ENCODE results near the gene CCDC73. TPM values are rescaled to one million over a fixed set of nuclear protein-coding genes. Genes with fewer than 3 reads are reported as not detected.
"Not testable (repeated sequence)": the region's sequence is repeated elsewhere in the genome, so short reads cannot be mapped to it uniquely, and the experiment has no call there.

The CCDC73 gene
- total RNA-seq, 6 experiments from 2014 or later = 0.18 to 0.44 (median 0.26) TPM

DNA sequence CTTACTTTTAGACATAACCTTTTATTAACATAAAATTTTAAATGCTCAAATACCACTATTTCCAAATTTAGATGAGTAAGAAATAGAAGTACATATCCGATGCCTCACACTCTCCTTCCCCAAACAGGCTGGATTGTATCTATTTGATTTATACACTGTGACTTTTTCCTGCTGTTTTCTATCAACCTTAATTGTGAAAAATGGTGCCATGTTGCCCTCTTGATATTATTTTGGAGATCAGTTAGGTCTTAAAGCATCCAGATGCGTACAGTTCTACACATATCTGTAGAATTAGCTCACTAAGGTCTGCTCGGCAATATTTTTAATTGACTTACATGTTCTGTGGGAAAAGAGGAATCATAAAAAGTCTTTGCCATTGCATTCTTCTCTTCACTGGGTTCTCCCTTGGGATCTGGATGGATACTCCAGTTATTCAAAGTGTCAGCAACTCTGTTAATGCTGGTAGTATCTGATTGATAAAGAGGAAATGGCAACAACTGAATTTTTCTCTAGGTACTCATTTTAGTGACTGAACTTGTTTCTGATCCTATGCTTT, 183.6 kb downstream of the CCDC73 start:
- ATAC-seq = no peak
- H3K27ac ChIP-seq = no peak overlapping the region
- H3K4me3 ChIP-seq = no peak overlapping the region
- DNase-seq = no peak
- WGBS (ENCODE audit: insufficient coverage, low coverage, low lambda C conversion rate, missing lambda C conversion rate) = 93% methylated on average over 3 of the region's 3 CpGs
- H3K27me3 ChIP-seq = no peaks in the 10 kb centered on the region
- H3K36me3 ChIP-seq = no peaks in the 10 kb centered on the region
- intact Hi-C loops (cut with DNase I) = no loop called here
- H3K4me1 ChIP-seq = no peaks in the 10 kb centered on the region
- TF ChIP-seq, protein P1, sequence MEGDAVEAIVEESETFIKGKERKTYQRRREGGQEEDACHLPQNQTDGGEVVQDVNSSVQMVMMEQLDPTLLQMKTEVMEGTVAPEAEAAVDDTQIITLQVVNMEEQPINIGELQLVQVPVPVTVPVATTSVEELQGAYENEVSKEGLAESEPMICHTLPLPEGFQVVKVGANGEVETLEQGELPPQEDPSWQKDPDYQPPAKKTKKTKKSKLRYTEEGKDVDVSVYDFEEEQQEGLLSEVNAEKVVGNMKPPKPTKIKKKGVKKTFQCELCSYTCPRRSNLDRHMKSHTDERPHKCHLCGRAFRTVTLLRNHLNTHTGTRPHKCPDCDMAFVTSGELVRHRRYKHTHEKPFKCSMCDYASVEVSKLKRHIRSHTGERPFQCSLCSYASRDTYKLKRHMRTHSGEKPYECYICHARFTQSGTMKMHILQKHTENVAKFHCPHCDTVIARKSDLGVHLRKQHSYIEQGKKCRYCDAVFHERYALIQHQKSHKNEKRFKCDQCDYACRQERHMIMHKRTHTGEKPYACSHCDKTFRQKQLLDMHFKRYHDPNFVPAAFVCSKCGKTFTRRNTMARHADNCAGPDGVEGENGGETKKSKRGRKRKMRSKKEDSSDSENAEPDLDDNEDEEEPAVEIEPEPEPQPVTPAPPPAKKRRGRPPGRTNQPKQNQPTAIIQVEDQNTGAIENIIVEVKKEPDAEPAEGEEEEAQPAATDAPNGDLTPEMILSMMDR (IDR thresholded peaks at IDR 0.05) = no peak
- no peak for TF ChIP-seq POLR2A (IDR thresholded peaks at IDR 0.05)
- no peaks in the 10 kb centered on the region for H3K9me3 ChIP-seq

DNA sequence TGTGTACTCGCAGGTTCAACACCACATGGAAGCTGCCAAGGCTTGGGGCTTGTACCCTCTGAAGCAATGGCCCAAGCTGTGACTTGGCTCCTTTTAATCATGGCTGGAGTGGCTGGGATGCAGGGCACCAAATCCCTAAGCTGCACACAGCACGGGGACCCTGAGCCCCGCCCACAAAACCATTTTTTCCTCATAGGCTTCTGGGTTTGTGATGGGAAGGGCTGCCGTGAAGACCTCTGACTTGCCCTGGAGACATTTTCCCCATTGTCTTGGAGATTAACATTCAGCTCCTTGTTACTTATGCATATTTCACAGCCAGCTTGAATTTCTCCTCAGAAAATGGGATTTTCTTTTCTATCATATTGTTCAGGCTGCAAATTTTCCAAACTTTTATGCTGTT, 185.6 kb downstream of the CCDC73 start:
- H3K9me3 ChIP-seq; DNase-seq; ATAC-seq; H3K4me1 ChIP-seq; intact Hi-C loops (cut with DNase I); H3K4me3 ChIP-seq; H3K27me3 ChIP-seq; H3K27ac ChIP-seq: not testable (repeated sequence)
- H3K36me3 ChIP-seq = peaks cover 0 to 10% (median 3%) of the 10 kb centered on the region in 4 donors
- no CpG with 5 or more reads among the region's 4 CpGs for WGBS (ENCODE audit: insufficient coverage, low coverage, low lambda C conversion rate, missing lambda C conversion rate)

DNA sequence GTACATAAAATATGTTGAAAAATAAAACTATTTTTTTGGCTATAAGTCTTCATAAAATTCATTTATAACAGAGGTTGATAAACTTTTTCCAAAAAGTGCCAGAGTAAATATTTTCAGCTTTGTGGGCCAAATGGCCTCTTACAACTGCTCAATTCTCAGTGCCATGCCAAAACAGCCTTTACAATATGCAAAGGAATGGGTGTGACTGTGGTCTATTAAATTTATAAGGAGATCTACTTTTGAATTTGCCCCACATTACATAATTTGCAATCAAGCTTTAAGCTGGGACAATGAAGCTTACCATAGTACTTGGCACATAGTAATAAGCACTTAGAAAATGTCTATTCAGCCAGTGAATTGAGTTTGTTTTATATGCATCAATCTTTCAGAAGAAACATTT, 188.2 kb downstream of the CCDC73 start:
- no peak overlapping the region for H3K4me3 ChIP-seq
- H3K36me3 ChIP-seq = peaks cover 0 to 34% (median 14%) of the 10 kb centered on the region in 4 donors
- DNase-seq (no peak), ATAC-seq (no peak)
- intact Hi-C loops (cut with DNase I) = no loop called here
- H3K9me3 ChIP-seq = no peaks in the 10 kb centered on the region
- no peaks in the 10 kb centered on the region for H3K27me3 ChIP-seq
- H3K4me1 ChIP-seq = no peaks in the 10 kb centered on the region
- TF ChIP-seq, protein P1 (IDR thresholded peaks at IDR 0.05) = no peak
- TF ChIP-seq POLR2A (IDR thresholded peaks at IDR 0.05) = no peak
- H3K27ac ChIP-seq = no peak overlapping the region

DNA sequence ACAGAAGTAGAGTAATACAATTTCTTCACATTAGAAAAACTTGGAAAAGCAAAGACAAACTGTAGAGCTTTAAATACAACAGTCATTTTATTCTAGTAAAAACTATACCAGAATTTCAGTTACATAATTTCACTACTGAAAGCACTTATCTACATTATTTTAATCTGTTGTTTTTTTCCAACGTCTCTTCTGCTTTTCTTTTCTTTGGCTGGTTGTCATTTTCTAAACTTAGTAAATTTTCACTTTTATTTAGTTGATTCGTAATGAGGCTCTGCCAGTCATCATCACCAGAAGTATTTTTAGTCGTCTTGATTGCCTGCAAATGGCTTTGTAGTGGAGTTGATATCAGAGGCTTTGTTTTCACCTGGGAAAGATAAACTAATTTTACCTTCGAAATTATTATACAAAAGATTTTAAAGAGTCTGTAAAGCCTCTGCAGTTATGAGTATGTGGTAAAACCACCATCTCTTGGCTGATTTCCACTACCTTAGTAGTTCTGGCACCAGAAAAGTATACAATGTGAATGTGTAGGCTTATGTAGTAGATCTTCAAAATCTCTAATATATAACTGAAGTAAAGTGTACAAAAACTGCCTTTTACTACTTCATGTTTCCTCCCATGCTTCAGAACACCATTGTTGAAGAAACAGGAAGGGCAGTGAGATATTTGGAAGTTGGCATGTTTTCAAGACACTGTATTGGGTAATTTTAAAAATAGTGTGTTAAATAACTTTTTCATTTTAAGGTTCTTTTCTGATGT, 191.6 kb downstream of the CCDC73 start:
- no peak overlapping the region for H3K27ac ChIP-seq
- 47% methylated on average over 4 of the region's 4 CpGs for WGBS (ENCODE audit: insufficient coverage, low coverage, low lambda C conversion rate, missing lambda C conversion rate)
- DNase-seq (no peak), ATAC-seq (no peak)
- no peaks in the 10 kb centered on the region for H3K9me3 ChIP-seq
- intact Hi-C loops (cut with DNase I) = no loop called here
- TF ChIP-seq, protein P1 (IDR thresholded peaks at IDR 0.05) = no peak
- TF ChIP-seq POLR2A (IDR thresholded peaks at IDR 0.05) = no peak
- H3K36me3 ChIP-seq = peaks cover 6 to 48% (median 20%) of the 10 kb centered on the region in 4 donors
- no peaks in the 10 kb centered on the region for H3K4me1 ChIP-seq
- H3K27me3 ChIP-seq = no peaks in the 10 kb centered on the region
- H3K4me3 ChIP-seq = no peak overlapping the region

DNA sequence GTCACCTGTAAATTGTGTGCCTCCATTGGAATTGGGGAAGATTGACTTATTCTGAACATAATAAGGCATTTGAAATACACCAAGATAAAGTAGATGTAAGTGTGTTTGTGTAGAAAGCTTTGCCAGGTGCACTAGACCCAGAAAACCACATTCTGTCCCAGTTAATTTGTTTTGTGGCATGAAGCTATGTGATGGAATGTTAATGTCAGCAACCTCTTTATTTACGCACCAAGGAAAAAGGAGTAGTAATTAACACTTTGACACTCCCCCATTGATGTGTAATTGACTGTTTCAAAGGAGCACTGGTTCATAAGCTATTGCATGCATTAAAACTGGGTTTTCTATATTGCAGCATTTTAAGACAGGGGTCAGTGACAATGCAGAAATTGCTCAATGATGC, 196.5 kb downstream of the CCDC73 start:
- TF ChIP-seq, protein P1 (IDR thresholded peaks at IDR 0.05) = no peak
- no peak for TF ChIP-seq POLR2A (IDR thresholded peaks at IDR 0.05)
- ATAC-seq (no peak), DNase-seq (no peak)
- H3K36me3 ChIP-seq = peaks cover 6 to 69% (median 41%) of the 10 kb centered on the region in 4 donors
- WGBS (ENCODE audit: insufficient coverage, low coverage, low lambda C conversion rate, missing lambda C conversion rate) = 50% methylated on average over 1 of the region's 1 CpG
- H3K4me3 ChIP-seq = no peak overlapping the region
- intact Hi-C loops (cut with DNase I) = no loop called here
- H3K27me3 ChIP-seq = no peaks in the 10 kb centered on the region
- no peaks in the 10 kb centered on the region for H3K9me3 ChIP-seq
- no peak overlapping the region for H3K27ac ChIP-seq
- no peaks in the 10 kb centered on the region for H3K4me1 ChIP-seq

DNA sequence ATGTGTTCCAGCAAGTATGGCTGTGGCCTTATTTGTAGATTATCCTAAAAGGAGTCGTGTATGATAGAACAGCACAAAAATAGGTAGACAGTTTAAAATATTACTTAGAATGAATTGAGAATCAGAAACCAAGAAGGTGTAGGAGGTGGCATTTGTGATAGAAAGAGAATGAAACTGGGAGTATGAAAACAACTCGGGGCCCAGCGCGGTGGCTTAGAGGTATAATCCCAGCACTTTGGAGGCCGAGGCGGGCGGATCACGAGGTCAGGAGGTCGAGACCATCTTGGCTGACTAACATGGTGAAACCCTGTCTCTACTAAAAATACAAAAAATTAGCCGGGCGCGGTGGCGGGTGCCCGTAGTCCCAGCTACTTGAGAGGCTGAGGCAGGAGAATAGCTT, 198.3 kb downstream of the CCDC73 start:
- H3K27me3 ChIP-seq = not testable (repeated sequence)
- WGBS (ENCODE audit: insufficient coverage, low coverage, low lambda C conversion rate, missing lambda C conversion rate) = 69% methylated on average over 9 of the region's 14 CpGs

More for the DNA sequence above, 198.3 kb downstream of the CCDC73 start:
- ATAC-seq; H3K27ac ChIP-seq; DNase-seq; H3K9me3 ChIP-seq; H3K4me3 ChIP-seq; H3K4me1 ChIP-seq; intact Hi-C loops (cut with DNase I): not testable (repeated sequence)
- peaks cover 6 to 68% (median 39%) of the 10 kb centered on the region in 4 donors for H3K36me3 ChIP-seq

All from right lobe of liver (tissue), 6 donors.